B cell (primary cell): ENCODE measurements around the gene NEMP1. TPM values are rescaled to one million over a fixed set of nuclear protein-coding genes. Genes with fewer than 3 reads are reported as not detected.

Experiments
- ATAC-seq: fragments of 200-7000 bp; cut with Tn5 transposase; one replicate; pipeline ENCODE4 v1.10.0; 2021; ENCODE audit warnings: low read depth, mild to moderate bottlenecking, moderate number of reproducible peaks, moderate library complexity
- CTCF ChIA-PET: fragments of 350-600 bp; sonication (Branson Sonifier 250); formaldehyde crosslinking; loops from one replicate; lab custom pipeline; 2021; ENCODE audit warnings: antibody characterized with exemption, inconsistent platforms; lab: Charles Lee
- POLR2A ChIA-PET: fragments of 350-600 bp; sonication (Branson Sonifier 250); formaldehyde crosslinking; loops from one replicate; lab custom pipeline; 2021; ENCODE audit warnings: antibody characterized with exemption; lab: Charles Lee
- DNase-seq: peaks from one replicate; pipeline ENCODE4 v3.0.0; 2013
- H2AFZ ChIP-seq: 2 replicates; pipeline ENCODE4 v1.6.1; 2012; ENCODE audit warnings: mild to moderate bottlenecking, low read depth, low read length; ENCODE audit not compliant: insufficient read depth, poor library complexity, severe bottlenecking
- H3K27ac ChIP-seq, 2 donors: 1 replicate in 1 of 2; 2 replicates in 1 of 2; pipeline ENCODE4 v1.5.1; 2012 to 2013; ENCODE audit warnings: low read length in 2 of 2, mild to moderate bottlenecking in 2 of 2, moderate library complexity in 1 of 2
- H3K27me3 ChIP-seq, 4 experiments: fragments of 200-600 bp in 1 of 4; sonication (generic) in 1 of 4; replicated peaks in 1 of 4; 1 replicate in 2 of 4; 2 replicates in 2 of 4; pipeline versions ENCODE4 v1.6.1 to v1.7.0; 2013 to 2016; ENCODE audit warnings: low read length in 3 of 4, mild to moderate bottlenecking in 2 of 4, mixed read lengths in 1 of 4, moderate library complexity in 1 of 4; ENCODE audit not compliant: insufficient read depth in 4 of 4, control insufficient read depth in 3 of 4; ENCODE audit errors: control extremely low read depth in 1 of 4
- H3K36me3 ChIP-seq, 2 experiments: replicated peaks in 1 of 2; 1 replicate in 1 of 2; 2 replicates in 1 of 2; pipeline versions ENCODE4 v1.6.1 to v1.7.1; 2013; ENCODE audit warnings: low read length in 1 of 2; ENCODE audit not compliant: insufficient read depth in 2 of 2, control insufficient read depth in 1 of 2; ENCODE audit errors: control extremely low read depth in 1 of 2, extremely low read depth in 1 of 2
- H3K4me1 ChIP-seq, 2 donors: fragments of 200-600 bp in 1 of 2; sonication (generic) in 1 of 2; 1 replicate in 1 of 2; 2 replicates in 1 of 2; pipeline versions ENCODE4 v1.5.1 to v1.6.1; 2013 to 2017; ENCODE audit warnings: low read length in 2 of 2; ENCODE audit not compliant: control insufficient read depth in 2 of 2, insufficient read depth in 2 of 2
- H3K4me2 ChIP-seq: replicated peaks from 2 replicates; pipeline ENCODE3; 2012; ENCODE audit warnings: mild to moderate bottlenecking, low read depth, low read length; ENCODE audit not compliant: poor library complexity, severe bottlenecking
- H3K4me3 ChIP-seq, 5 experiments: fragments of 200-600 bp in 1 of 5; sonication (generic) in 1 of 5; 1 replicate in 3 of 5; 2 replicates in 2 of 5; pipeline versions ENCODE4 v1.5.1 to v1.7.0; 2011 to 2016; ENCODE audit warnings: low read length in 4 of 5, mild to moderate bottlenecking in 4 of 5, low read depth in 2 of 5, control low read depth in 1 of 5, moderate library complexity in 1 of 5; ENCODE audit not compliant: insufficient read depth in 1 of 5; ENCODE audit errors: control extremely low read depth in 1 of 5, extremely low read depth in 1 of 5
- H3K79me2 ChIP-seq: fragments of 200-600 bp; sonication (generic); one replicate; pipeline ENCODE4 v1.6.0; 2016; ENCODE audit warnings: low read length; ENCODE audit not compliant: control insufficient read depth, insufficient read depth
- H3K9ac ChIP-seq: fragments of 200-600 bp; sonication (generic); 2 replicates; pipeline ENCODE4 v1.6.1; 2017; ENCODE audit warnings: mild to moderate bottlenecking, low read length, moderate library complexity
- H3K9me3 ChIP-seq, 3 donors: one replicate each; pipeline versions ENCODE4 v1.6.1 to v1.7.1; 2013; ENCODE audit warnings: low read length in 2 of 3; ENCODE audit not compliant: control insufficient read depth in 2 of 3, insufficient read depth in 1 of 3; ENCODE audit errors: control extremely low read depth in 1 of 3
- H4K20me1 ChIP-seq: 2 replicates; pipeline ENCODE4 v1.6.0; 2012; ENCODE audit warnings: mild to moderate bottlenecking, low read length; ENCODE audit not compliant: insufficient read depth, control insufficient read depth, poor library complexity, severe bottlenecking
- H3K27ac Mint-ChIP-seq: one replicate; pipeline ENCODE4 v1.8.0; 2021; ENCODE audit warnings: mixed read lengths
- H3K27me3 Mint-ChIP-seq: one replicate; pipeline ENCODE4 v1.8.0; 2021; ENCODE audit warnings: mixed read lengths
- H3K4me1 Mint-ChIP-seq: one replicate; pipeline ENCODE4 v1.8.0; 2021; ENCODE audit warnings: mixed read lengths
- H3K4me3 Mint-ChIP-seq: one replicate; pipeline ENCODE4 v1.8.0; 2021; ENCODE audit warnings: mixed read lengths
- H3K9me3 Mint-ChIP-seq: one replicate; pipeline ENCODE4 v1.8.0; 2022; ENCODE audit warnings: mixed read lengths; ENCODE audit not compliant: insufficient read depth
- EZH2 ChIP-seq: IDR thresholded peaks from 2 replicates; pipeline ENCODE4 v1.6.1; 2012; ENCODE audit warnings: borderline replicate concordance, low read depth, mild to moderate bottlenecking, moderate library complexity, low read length; ENCODE audit not compliant: insufficient read depth, poor library complexity, severe bottlenecking
- WGBS: methylation state at CpG from one replicate; pipeline ENCODE4 v1.1.5; 2013; ENCODE audit warnings: missing lambda C conversion rate; ENCODE audit not compliant: insufficient coverage; 5-methylcytosine and 5-hydroxymethylcytosine counted together
- intact Hi-C: fragments of 100-400 bp; cut with micrococcal nuclease; formaldehyde crosslinking; loops from one replicate; pipeline ENCODE4 v1.10.0; 2022
- polyA plus RNA-seq: library from polyadenylated mRNA; depleted of rRNA; stranded (reverse); fragments of >200 nt; gene quantifications from 2 replicates; pipeline ENCODE4 v1.2.3, GENCODE V29; 2012
- total RNA-seq, 2 donors: library from RNA; stranded (reverse); fragments of 120-200 nt in 1 of 2; gene quantifications; 1 replicate in 1 of 2; 2 replicates in 1 of 2; pipeline versions ENCODE4 v1.2.3 to v1.2.4, GENCODE V29; 2013 to 2022
- TF ChIP-seq, protein P1 (sequence below): fragments of 200-600 bp; IDR thresholded peaks from one replicate; pipeline ENCODE4 v1.8.0; 2022; ENCODE audit warnings: antibody characterized with exemption, mild to moderate bottlenecking

NEMP1 gene
- total and polyA plus RNA-seq, 2 donors (not counting 1 experiment from before 2014, with no cell fraction given), result 13.6 to 35.0 TPM

DNA sequence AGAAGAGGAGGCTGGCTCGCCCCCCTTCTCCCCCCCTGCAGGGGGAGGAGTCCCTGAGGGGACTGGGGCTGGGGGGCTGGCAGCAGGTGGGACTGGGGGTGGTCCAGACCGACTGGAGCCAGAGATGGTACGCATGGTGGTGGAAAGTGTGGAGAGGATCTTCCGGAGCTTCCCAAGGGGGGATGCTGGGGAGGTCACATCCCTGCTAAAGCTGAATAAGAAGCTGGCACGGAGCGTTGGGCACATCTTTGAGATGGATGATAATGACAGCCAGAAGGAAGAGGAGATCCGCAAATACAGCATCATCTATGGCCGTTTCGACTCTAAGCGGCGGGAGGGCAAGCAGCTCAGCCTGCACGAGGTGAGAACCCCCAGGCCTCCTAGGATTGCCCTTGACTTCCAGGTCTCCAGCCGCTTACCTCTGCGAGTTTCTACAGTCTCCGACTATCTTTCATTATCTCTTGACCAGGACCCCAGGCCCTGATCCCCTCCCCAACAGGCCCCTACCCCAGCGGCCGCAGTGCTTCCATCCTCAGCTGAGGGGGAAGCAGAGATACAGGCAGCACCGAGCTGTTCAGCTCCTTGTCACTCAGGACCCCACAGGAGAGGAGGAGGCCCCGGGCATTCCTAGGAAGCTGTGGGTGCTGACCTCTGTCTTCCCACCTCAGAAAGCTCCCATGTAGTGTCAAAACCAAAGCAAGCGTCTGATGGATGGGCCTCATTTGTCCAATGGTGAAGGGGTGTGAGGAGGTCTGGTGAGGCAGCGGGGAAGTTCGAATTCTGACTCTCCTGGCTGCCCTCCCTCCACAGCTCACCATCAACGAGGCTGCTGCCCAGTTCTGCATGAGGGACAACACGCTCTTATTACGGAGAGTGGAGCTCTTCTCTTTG is 13.3 kb upstream of the NEMP1 start:
- ATAC-seq, result no peak
- Mint-ChIP-seq H3K27ac (peak overlapping the region; percentile 80), H3K4me3 (peak overlapping the region; percentile 17), H3K4me1 (peaks cover 62% of the 10 kb centered on the region), H3K9me3 (no peaks in the 10 kb centered on the region), H3K27me3 (no peaks in the 10 kb centered on the region)
- Histone ChIP-seq H4K20me1 (peaks cover 18% of the 10 kb centered on the region), H3K9me3 (no peaks in the 10 kb centered on the region), H3K4me3 (no peak overlapping the region), H3K79me2 (peaks cover 16% of the 10 kb centered on the region), H3K27me3 (no peaks in the 10 kb centered on the region), H3K9ac (no peak overlapping the region), H3K4me1 (peaks cover 22 to 42% of the 10 kb centered on the region in 2 donors), H3K27ac (peak overlapping the region in 1 of 2 donors; percentile 3), H3K36me3 (peaks cover 0 to 31% of the 10 kb centered on the region in 2 experiments), H2AFZ (no peak overlapping the region), H3K4me2 (no peak overlapping the region)
- TF ChIP-seq, protein P1, sequence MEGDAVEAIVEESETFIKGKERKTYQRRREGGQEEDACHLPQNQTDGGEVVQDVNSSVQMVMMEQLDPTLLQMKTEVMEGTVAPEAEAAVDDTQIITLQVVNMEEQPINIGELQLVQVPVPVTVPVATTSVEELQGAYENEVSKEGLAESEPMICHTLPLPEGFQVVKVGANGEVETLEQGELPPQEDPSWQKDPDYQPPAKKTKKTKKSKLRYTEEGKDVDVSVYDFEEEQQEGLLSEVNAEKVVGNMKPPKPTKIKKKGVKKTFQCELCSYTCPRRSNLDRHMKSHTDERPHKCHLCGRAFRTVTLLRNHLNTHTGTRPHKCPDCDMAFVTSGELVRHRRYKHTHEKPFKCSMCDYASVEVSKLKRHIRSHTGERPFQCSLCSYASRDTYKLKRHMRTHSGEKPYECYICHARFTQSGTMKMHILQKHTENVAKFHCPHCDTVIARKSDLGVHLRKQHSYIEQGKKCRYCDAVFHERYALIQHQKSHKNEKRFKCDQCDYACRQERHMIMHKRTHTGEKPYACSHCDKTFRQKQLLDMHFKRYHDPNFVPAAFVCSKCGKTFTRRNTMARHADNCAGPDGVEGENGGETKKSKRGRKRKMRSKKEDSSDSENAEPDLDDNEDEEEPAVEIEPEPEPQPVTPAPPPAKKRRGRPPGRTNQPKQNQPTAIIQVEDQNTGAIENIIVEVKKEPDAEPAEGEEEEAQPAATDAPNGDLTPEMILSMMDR, result no peak
- no peak for TF ChIP-seq EZH2
- POLR2A ChIA-PET, result interaction anchor here (1.0 to 3.6 kb wide), 7 partner anchors 11 to 21 kb away, joined by 3 to 56 read pairs (median 4); partner anchors contain the start of gene STAT6
- intact Hi-C loops, result loop anchor here (2.0 kb wide), 1 partner anchor 13 kb away; the partner anchor contains the start of gene NEMP1
- WGBS, result 93% methylated on average over 18 of the region's 25 CpGs
- CTCF ChIA-PET, result interaction anchor here (1.4 to 18.5 kb wide), 6 partner anchors 15 to 90 kb away, joined by 3 to 406 read pairs (median 6); partner anchors contain the start of genes NEMP1 and STAT6
- DNase-seq, result peak; percentile 23
